GM12878 (cell line): ENCODE measurements around the gene TNIP2. TPM values are rescaled to one million over a fixed set of nuclear protein-coding genes. Genes with fewer than 3 reads are reported as not detected.

ENCODE experiments used
- ATAC-seq: fragments of 200-7000 bp; cut with Tn5 transposase; 3 replicates; pipeline ENCODE4 v1.9.1; 2020; ENCODE audit warnings: mild to moderate bottlenecking, moderate library complexity
- BruUV-seq: library from RNA; stranded (reverse); fragments of 400-500 nt; replicated peaks from 2 replicates; lab custom pipeline; 2021; lab: Mats Ljungman, UMichigan
- CTCF ChIA-PET: fragments of 300-600 bp; sonication (Branson Sonifier 250); formaldehyde crosslinking; extraction: SDS; loops from one replicate; lab custom pipeline; 2021; ENCODE audit warnings: inconsistent platforms; lab: Yijun Ruan, JAX
- POLR2A ChIA-PET: fragments of 350-600 bp; formaldehyde crosslinking; extraction: SDS; loops from one replicate; lab custom pipeline; 2021; ENCODE audit warnings: inconsistent platforms; lab: Charles Lee
- RAD21 ChIA-PET: fragments of 300-600 bp; sonication (Branson Sonifier 250); formaldehyde crosslinking; loops from one replicate; lab custom pipeline; 2023; ENCODE audit warnings: antibody characterized with exemption; ENCODE audit not compliant: unreplicated experiment; lab: Charles Lee
- SMC1A ChIA-PET: fragments of 300-600 bp; sonication (Branson Sonifier 250); formaldehyde crosslinking; loops from one replicate; lab custom pipeline; 2023; ENCODE audit not compliant: unreplicated experiment, uncharacterized antibody; lab: Charles Lee
- DNase-seq: peaks from one replicate; pipeline ENCODE4 v3.0.0-alpha.2; 2011; ENCODE audit warnings: low read depth, low spot score
- FAIRE-seq: peaks from 3 replicates; lab custom pipeline; 2011; peaks lifted over from hg19 to GRCh38; lab: Jason Lieb, UNC
- H2AFZ ChIP-seq: 2 replicates; pipeline ENCODE4 v1.6.0; 2011; ENCODE audit warnings: low read depth, low read length, control low read depth; ENCODE audit not compliant: control insufficient read depth
- H3K27ac ChIP-seq: 2 replicates; pipeline ENCODE4 v1.5.1; 2011; ENCODE audit warnings: control low read depth; ENCODE audit not compliant: control insufficient read depth, insufficient read depth
- H3K27me3 ChIP-seq, 2 experiments: replicated peaks in 1 of 2; 2 replicates each; pipeline versions ENCODE4 v1.6.0 to v1.6.1; 2011; ENCODE audit warnings: low read length in 1 of 2; ENCODE audit not compliant: control insufficient read depth in 2 of 2, insufficient read depth in 2 of 2
- H3K36me3 ChIP-seq, 2 experiments: 2 replicates each; pipeline ENCODE4 v1.5.1; 2011; ENCODE audit warnings: low read length in 1 of 2; ENCODE audit not compliant: control insufficient read depth in 2 of 2, insufficient read depth in 2 of 2
- H3K4me1 ChIP-seq: 2 replicates; pipeline ENCODE4 v1.6.1; 2011; ENCODE audit warnings: mild to moderate bottlenecking, low read length, moderate library complexity, mixed read lengths; ENCODE audit not compliant: control insufficient read depth, insufficient read depth
- H3K4me2 ChIP-seq: 2 replicates; pipeline ENCODE4 v1.6.0; 2011; ENCODE audit warnings: control low read depth; ENCODE audit not compliant: control insufficient read depth, insufficient read depth
- H3K4me3 ChIP-seq: fragments of 200-600 bp; sonication (generic); 2 replicates; pipeline ENCODE4 v1.5.1; 2016
- H3K79me2 ChIP-seq: 2 replicates; pipeline ENCODE4 v1.6.0; 2011; ENCODE audit warnings: low read length; ENCODE audit not compliant: control insufficient read depth, insufficient read depth
- H3K9ac ChIP-seq: 2 replicates; pipeline ENCODE4 v1.8.0; 2011; ENCODE audit warnings: low read length, control low read depth, mixed read lengths; ENCODE audit not compliant: control insufficient read depth, insufficient read depth
- H3K9me3 ChIP-seq: replicated peaks from 3 replicates; pipeline ENCODE4 v1.5.1; 2011; ENCODE audit warnings: mild to moderate bottlenecking, low read length; ENCODE audit not compliant: control insufficient read depth, insufficient read depth
- H4K20me1 ChIP-seq: 2 replicates; pipeline ENCODE4 v1.6.0; 2011; ENCODE audit not compliant: control insufficient read depth, insufficient read depth
- BHLHE40 ChIP-seq, 2 experiments: fragments of 450-650 bp in 1 of 2; IDR thresholded peaks; 2 replicates each; pipeline ENCODE4 v1.6.1; 2011 to 2017; ENCODE audit warnings: low read depth in 2 of 2, borderline replicate concordance in 1 of 2, improper control_type of control experiment in 1 of 2, low read length in 1 of 2, mild to moderate bottlenecking in 1 of 2
- EP300 ChIP-seq, 2 experiments: fragments of 150-350 bp in 1 of 2; IDR thresholded peaks; 2 replicates each; pipeline ENCODE4 v1.6.1; 2011 to 2012; ENCODE audit warnings: low read depth in 2 of 2, low read length in 2 of 2, borderline replicate concordance in 1 of 2, improper control_type of control experiment in 1 of 2, inconsistent platforms in 1 of 2; ENCODE audit not compliant: control insufficient read depth in 1 of 2
- ETV6 ChIP-seq, 2 experiments: fragments of 450-650 bp in 1 of 2; IDR thresholded peaks in 1 of 2; conservative IDR thresholded peaks in 1 of 2; 2 replicates each; pipeline ENCODE4 v1.6.1; 2014; ENCODE audit warnings: antibody characterized with exemption in 1 of 2, borderline replicate concordance in 1 of 2, low read depth in 1 of 2, mild to moderate bottlenecking in 1 of 2, moderate library complexity in 1 of 2
- FOS ChIP-seq: IDR thresholded peaks from 3 replicates; pipeline ENCODE4 v1.6.1; 2011; ENCODE audit warnings: borderline replicate concordance; ENCODE audit not compliant: insufficient read length; ENCODE audit errors: extremely low read depth
- GATAD2B ChIP-seq: fragments of 450-650 bp; conservative IDR thresholded peaks from 2 replicates; pipeline ENCODE4 v1.6.1; 2017; ENCODE audit warnings: low read depth, mild to moderate bottlenecking, moderate library complexity
- HDAC2 ChIP-seq: fragments of 200-600 bp; sonication (generic); IDR thresholded peaks from 2 replicates; pipeline ENCODE4 v1.6.1; 2017
- MEF2A ChIP-seq: IDR thresholded peaks from 2 replicates; pipeline ENCODE4 v1.6.1; 2011; ENCODE audit warnings: low read depth, mild to moderate bottlenecking, low read length, moderate library complexity; ENCODE audit not compliant: insufficient read depth
- MYC ChIP-seq: IDR thresholded peaks from 2 replicates; pipeline ENCODE4 v1.6.1; 2011; ENCODE audit warnings: mild to moderate bottlenecking, low read length, moderate library complexity, inconsistent platforms; ENCODE audit not compliant: insufficient read depth, insufficient replicate concordance, insufficient read length, severe bottlenecking
- NFYB ChIP-seq: IDR thresholded peaks from 2 replicates; pipeline ENCODE4 v1.6.1; 2011; ENCODE audit warnings: low read depth, mild to moderate bottlenecking, low read length, improper control_type of control experiment, moderate library complexity; ENCODE audit not compliant: insufficient read depth
- PAX8 ChIP-seq: fragments of 450-650 bp; IDR thresholded peaks from 2 replicates; pipeline ENCODE4 v1.6.1; 2017; ENCODE audit warnings: mild to moderate bottlenecking, moderate library complexity
- POLR2A ChIP-seq: IDR thresholded peaks from 2 replicates; pipeline ENCODE4 v1.6.1; 2011; ENCODE audit warnings: low read depth, mild to moderate bottlenecking, low read length
- WGBS: methylation state at CpG from one replicate; pipeline ENCODE4 v1.1.6; 2016; ENCODE audit warnings: low lambda C conversion rate; ENCODE audit not compliant: insufficient replicate concordance, insufficient coverage; ENCODE audit errors: missing lambda C conversion rate; 5-methylcytosine and 5-hydroxymethylcytosine counted together
- in situ Hi-C: fragments of 300-500 bp; cut with MboI; formaldehyde crosslinking; loops from 9 replicates; pipeline ENCODE4 v1.14.3; 2018; ENCODE audit warnings: mixed read lengths
- intact Hi-C: fragments of 100-400 bp; cut with micrococcal nuclease; formaldehyde crosslinking; loops from one replicate; pipeline ENCODE4 v1.14.2; 2022; ENCODE audit not compliant: unreplicated experiment
- polyA plus RNA-seq, 11 experiments: library from polyadenylated mRNA; depleted of rRNA in 4 of 11; unstranded in 6 of 11; stranded (reverse) in 5 of 11; fragments of >200 nt; fragmentation: Nextera tagmentation in 4 of 11; fragmentation: Illumina TruSeq in 1 of 11; extraction: Ambion mirVana in 4 of 11; extraction: Trizol in 1 of 11; gene quantifications; 1 replicate in 1 of 11; 2 replicates in 10 of 11; pipeline versions ENCODE4 v1.2.1 to v1.2.3, GENCODE V29; 2011 to 2016; ENCODE audit warnings: inconsistent platforms in 2 of 11, missing spikeins in 2 of 11, low read depth in 1 of 11
- total RNA-seq, 4 experiments: library from RNA; depleted of rRNA in 3 of 4; stranded (reverse); fragments of >200 nt in 3 of 4; fragmentation: Illumina TruSeq in 1 of 4; extraction: Trizol in 1 of 4; gene quantifications; 2 replicates each; pipeline versions ENCODE4 v1.2.1 to v1.2.3, GENCODE V29; 2013 to 2021
- TF ChIP-seq, protein P1 (sequence below): IDR thresholded peaks from 2 replicates; pipeline ENCODE4 v1.6.1; 2012; ENCODE audit warnings: improper control_type of control experiment, low read depth, low read length; ENCODE audit not compliant: insufficient replicate concordance
- TF ChIP-seq, protein P2 (sequence below): IDR thresholded peaks from 2 replicates; pipeline ENCODE4 v1.6.1; 2011; ENCODE audit warnings: borderline replicate concordance, low read depth, mild to moderate bottlenecking, moderate library complexity, low read length; ENCODE audit not compliant: insufficient read depth, poor library complexity, severe bottlenecking

TNIP2 gene
- total and polyA plus RNA-seq, 10 of the 15 experiments (the other 5 are each of a cell fraction or from before 2014, with no cell fraction given) = 1.4 to 64.9 (median 45.5) TPM

DNA sequence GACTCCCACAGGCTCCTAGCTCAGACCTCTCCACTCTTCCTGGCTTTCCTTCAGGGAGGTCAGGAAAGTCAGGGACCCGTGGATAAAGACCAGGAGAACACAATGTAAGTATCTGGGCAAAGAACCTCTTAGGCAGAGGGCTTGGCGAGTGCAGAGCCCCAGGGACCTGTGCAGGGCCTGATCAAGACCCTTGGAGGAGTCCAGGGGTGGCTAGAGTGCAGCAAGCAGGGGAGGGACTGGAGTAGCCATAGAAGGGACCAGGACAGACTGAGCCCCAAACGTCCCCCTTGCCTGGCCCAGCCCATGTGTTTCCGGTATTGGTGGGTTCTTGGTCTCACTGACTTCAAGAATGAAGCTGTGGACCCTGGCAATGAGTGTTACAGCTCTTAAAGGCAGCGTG lies 5.9 kb upstream of the TNIP2 start:
- no peak overlapping the region for H3K4me2 ChIP-seq
- H3K4me1 ChIP-seq = peaks cover 11% of the 10 kb centered on the region
- 58% methylated on average over 5 of the region's 5 CpGs for WGBS
- peaks cover 3% of the 10 kb centered on the region; the same call in 1 of the 2 replicates for H4K20me1 ChIP-seq
- H3K27me3 ChIP-seq = no peaks in the 10 kb centered on the region
- H3K79me2 ChIP-seq = no peaks in the 10 kb centered on the region
- DNase-seq (no peak), FAIRE-seq (no peak), ATAC-seq (no peak)
- no peak for TF ChIP-seq EP300 (IDR thresholded peaks at IDR 0.05; ENCODE audit: borderline replicate concordance in 1 of 2, control insufficient read depth in 1 of 2, low read depth in 2 of 2, low read length in 2 of 2)
- no peak for TF ChIP-seq FOS
- TF ChIP-seq GATAD2B = no peak
- TF ChIP-seq, protein P1, sequence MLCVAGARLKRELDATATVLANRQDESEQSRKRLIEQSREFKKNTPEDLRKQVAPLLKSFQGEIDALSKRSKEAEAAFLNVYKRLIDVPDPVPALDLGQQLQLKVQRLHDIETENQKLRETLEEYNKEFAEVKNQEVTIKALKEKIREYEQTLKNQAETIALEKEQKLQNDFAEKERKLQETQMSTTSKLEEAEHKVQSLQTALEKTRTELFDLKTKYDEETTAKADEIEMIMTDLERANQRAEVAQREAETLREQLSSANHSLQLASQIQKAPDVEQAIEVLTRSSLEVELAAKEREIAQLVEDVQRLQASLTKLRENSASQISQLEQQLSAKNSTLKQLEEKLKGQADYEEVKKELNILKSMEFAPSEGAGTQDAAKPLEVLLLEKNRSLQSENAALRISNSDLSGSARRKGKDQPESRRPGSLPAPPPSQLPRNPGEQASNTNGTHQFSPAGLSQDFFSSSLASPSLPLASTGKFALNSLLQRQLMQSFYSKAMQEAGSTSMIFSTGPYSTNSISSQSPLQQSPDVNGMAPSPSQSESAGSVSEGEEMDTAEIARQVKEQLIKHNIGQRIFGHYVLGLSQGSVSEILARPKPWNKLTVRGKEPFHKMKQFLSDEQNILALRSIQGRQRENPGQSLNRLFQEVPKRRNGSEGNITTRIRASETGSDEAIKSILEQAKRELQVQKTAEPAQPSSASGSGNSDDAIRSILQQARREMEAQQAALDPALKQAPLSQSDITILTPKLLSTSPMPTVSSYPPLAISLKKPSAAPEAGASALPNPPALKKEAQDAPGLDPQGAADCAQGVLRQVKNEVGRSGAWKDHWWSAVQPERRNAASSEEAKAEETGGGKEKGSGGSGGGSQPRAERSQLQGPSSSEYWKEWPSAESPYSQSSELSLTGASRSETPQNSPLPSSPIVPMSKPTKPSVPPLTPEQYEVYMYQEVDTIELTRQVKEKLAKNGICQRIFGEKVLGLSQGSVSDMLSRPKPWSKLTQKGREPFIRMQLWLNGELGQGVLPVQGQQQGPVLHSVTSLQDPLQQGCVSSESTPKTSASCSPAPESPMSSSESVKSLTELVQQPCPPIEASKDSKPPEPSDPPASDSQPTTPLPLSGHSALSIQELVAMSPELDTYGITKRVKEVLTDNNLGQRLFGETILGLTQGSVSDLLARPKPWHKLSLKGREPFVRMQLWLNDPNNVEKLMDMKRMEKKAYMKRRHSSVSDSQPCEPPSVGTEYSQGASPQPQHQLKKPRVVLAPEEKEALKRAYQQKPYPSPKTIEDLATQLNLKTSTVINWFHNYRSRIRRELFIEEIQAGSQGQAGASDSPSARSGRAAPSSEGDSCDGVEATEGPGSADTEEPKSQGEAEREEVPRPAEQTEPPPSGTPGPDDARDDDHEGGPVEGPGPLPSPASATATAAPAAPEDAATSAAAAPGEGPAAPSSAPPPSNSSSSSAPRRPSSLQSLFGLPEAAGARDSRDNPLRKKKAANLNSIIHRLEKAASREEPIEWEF = no peak
- no peak for TF ChIP-seq MEF2A
- no peak for TF ChIP-seq PAX8
- TF ChIP-seq NFYB = no peak
- no peak for TF ChIP-seq BHLHE40 (IDR thresholded peaks at IDR 0.05; ENCODE audit: borderline replicate concordance in 1 of 2, low read depth in 2 of 2, low read length in 1 of 2)
- no peak for TF ChIP-seq POLR2A
- TF ChIP-seq MYC = no peak
- no peak for TF ChIP-seq ETV6 (conservative IDR thresholded peaks at IDR 0.05 in 1 of 2, IDR thresholded peaks at IDR 0.05 in 1 of 2; ENCODE audit: borderline replicate concordance in 1 of 2, low read depth in 1 of 2)
- TF ChIP-seq, protein P2, sequence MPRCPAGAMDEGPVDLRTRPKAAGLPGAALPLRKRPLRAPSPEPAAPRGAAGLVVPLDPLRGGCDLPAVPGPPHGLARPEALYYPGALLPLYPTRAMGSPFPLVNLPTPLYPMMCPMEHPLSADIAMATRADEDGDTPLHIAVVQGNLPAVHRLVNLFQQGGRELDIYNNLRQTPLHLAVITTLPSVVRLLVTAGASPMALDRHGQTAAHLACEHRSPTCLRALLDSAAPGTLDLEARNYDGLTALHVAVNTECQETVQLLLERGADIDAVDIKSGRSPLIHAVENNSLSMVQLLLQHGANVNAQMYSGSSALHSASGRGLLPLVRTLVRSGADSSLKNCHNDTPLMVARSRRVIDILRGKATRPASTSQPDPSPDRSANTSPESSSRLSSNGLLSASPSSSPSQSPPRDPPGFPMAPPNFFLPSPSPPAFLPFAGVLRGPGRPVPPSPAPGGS = no peak
- TF ChIP-seq HDAC2 = no peak
- no TSS peak for BruUV-seq
- CTCF ChIA-PET = interaction anchor here (0.8 to 3.5 kb wide), 10 partner anchors 9 to 542 kb away, joined by 3 to 22 read pairs (median 5); no protein-coding TSS in a partner anchor
- in situ Hi-C loops (loop anchor here (25.0 kb wide), 1 partner anchor 175 kb away; no protein-coding TSS in a partner anchor), intact Hi-C loops (loop anchor here (5.0 to 10.0 kb wide), 4 partner anchors 50 to 283 kb away; partner anchors contain the start of genes GRK4 and NOP14)
- no peak overlapping the region for H3K27ac ChIP-seq
- no peak overlapping the region for H2AFZ ChIP-seq
- POLR2A ChIA-PET = interaction anchor here (0.6 to 1.0 kb wide), 3 partner anchors 174 to 229 kb away, joined by 3 to 6 read pairs (median 3); partner anchors contain the start of genes GRK4 and NOP14
- RAD21 ChIA-PET = interaction anchor here (1.0 to 3.8 kb wide), 11 partner anchors 12 to 192 kb away, joined by 3 to 21 read pairs (median 5); no protein-coding TSS in a partner anchor
- no peak overlapping the region for H3K9ac ChIP-seq
- H3K36me3 ChIP-seq = no peaks in the 10 kb centered on the region
- SMC1A ChIA-PET = interaction anchor here (1.0 to 1.6 kb wide), 8 partner anchors 22 to 100 kb away, joined by 3 to 4 read pairs (median 3); no protein-coding TSS in a partner anchor
- H3K4me3 ChIP-seq = no peak overlapping the region
- H3K9me3 ChIP-seq = no peaks in the 10 kb centered on the region
